ENCODE measurements around the gene RASIP1.
A peak's percentile ranks its signal among the peaks of the same experiment; 100 is the strongest.

Gene RASIP1

DNA sequence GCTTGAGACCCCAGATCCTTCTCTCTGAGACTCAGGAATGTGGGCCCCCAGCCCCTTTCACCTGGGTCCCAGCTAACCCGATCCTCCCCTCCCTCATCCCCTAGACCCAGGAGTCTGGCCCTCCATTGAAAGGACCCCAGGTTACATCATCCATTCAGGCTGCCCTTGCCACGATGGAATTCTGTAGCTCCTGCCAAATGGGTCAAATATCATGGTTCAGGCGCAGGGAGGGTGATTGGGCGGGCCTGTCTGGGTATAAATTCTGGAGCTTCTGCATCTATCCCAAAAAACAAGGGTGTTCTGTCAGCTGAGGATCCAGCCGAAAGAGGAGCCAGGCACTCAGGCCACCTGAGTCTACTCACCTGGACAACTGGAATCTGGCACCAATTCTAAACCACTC lies 15.4 kb upstream of the RASIP1 start:
- Histone ChIP-seq H3K36me3 (ENCODE audit: control insufficient read depth in 4 of 4, insufficient read depth in 4 of 4, low read length in 3 of 4) (no peaks in the 10 kb centered on the region), H3K4me3 (ENCODE audit: control insufficient read depth in 1 of 7, extremely low read depth in 1 of 7, insufficient read depth in 4 of 7, low read depth in 2 of 7, low read length in 6 of 7) (no peak overlapping the region), H3K27ac (ENCODE audit: insufficient read depth in 1 of 2, low read depth in 1 of 2, low read length in 2 of 2, poor library complexity in 1 of 2, severe bottlenecking in 2 of 2) (no peak overlapping the region), H3K4me1 (ENCODE audit: control extremely low read depth in 1 of 4, control insufficient read depth in 4 of 4, insufficient read depth in 4 of 4, low read length in 3 of 4) (peaks cover 0 to 30% (median 23%) of the 10 kb centered on the region in 4 experiments), H3K9me3 (ENCODE audit: control extremely low read depth in 1 of 5, control insufficient read depth in 4 of 5, insufficient read depth in 2 of 5, low read depth in 1 of 5, low read length in 4 of 5) (no peaks in the 10 kb centered on the region), H3K27me3 (replicated peaks in 2 of 5; ENCODE audit: control insufficient read depth in 4 of 5, insufficient read depth in 5 of 5, low read length in 4 of 5) (peaks cover 0 to 22% (median 7%) of the 10 kb centered on the region in 5 experiments)
- no peak for DNase-seq
- ChIA-PET CTCF (no interaction called here), POLR2A (no interaction called here)
- WGBS (ENCODE audit: insufficient coverage): 100% methylated on average over 4 of the region's 5 CpGs

GRCh38 chr19:48755084-48755641 lies 14.8 kb upstream of the RASIP1 start, which contains the start of gene FGF21:
Gene FGF21, plus strand, starts transcription at chr19:48755524. Its CDS starts 713 bp downstream, at chr19:48756237.
- POLR2A ChIA-PET: no interaction called here
- no peaks in the 10 kb centered on the region for H3K9me3 ChIP-seq (ENCODE audit: control extremely low read depth in 1 of 5, control insufficient read depth in 4 of 5, insufficient read depth in 2 of 5, low read depth in 1 of 5, low read length in 4 of 5)
- H3K36me3 ChIP-seq (ENCODE audit: control insufficient read depth in 4 of 4, insufficient read depth in 4 of 4, low read length in 3 of 4): peaks cover 0 to 3% (median under 1%) of the 10 kb centered on the region in 4 experiments
- peaks cover 0 to 25% (median 20%) of the 10 kb centered on the region in 4 experiments for H3K4me1 ChIP-seq (ENCODE audit: control extremely low read depth in 1 of 4, control insufficient read depth in 4 of 4, insufficient read depth in 4 of 4, low read length in 3 of 4)
- no peak for DNase-seq
- CTCF ChIA-PET: interaction anchor here (1.1 to 1.7 kb wide), 2 partner anchors 33 to 80 kb away, joined by 4 to 5 read pairs; no protein-coding TSS in a partner anchor
- peaks cover 0 to 22% (median 7%) of the 10 kb centered on the region in 5 experiments for H3K27me3 ChIP-seq (replicated peaks in 2 of 5; ENCODE audit: control insufficient read depth in 4 of 5, insufficient read depth in 5 of 5, low read length in 4 of 5)
- no peak within 1 kb of the TSS for H3K27ac ChIP-seq (ENCODE audit: insufficient read depth in 1 of 2, low read depth in 1 of 2, low read length in 2 of 2, poor library complexity in 1 of 2, severe bottlenecking in 2 of 2)
- H3K4me3 ChIP-seq (ENCODE audit: control insufficient read depth in 1 of 7, extremely low read depth in 1 of 7, insufficient read depth in 4 of 7, low read depth in 2 of 7, low read length in 6 of 7): no peak within 1 kb of the TSS
- 98% methylated on average over 4 of the region's 4 CpGs for WGBS (ENCODE audit: insufficient coverage)

DNA sequence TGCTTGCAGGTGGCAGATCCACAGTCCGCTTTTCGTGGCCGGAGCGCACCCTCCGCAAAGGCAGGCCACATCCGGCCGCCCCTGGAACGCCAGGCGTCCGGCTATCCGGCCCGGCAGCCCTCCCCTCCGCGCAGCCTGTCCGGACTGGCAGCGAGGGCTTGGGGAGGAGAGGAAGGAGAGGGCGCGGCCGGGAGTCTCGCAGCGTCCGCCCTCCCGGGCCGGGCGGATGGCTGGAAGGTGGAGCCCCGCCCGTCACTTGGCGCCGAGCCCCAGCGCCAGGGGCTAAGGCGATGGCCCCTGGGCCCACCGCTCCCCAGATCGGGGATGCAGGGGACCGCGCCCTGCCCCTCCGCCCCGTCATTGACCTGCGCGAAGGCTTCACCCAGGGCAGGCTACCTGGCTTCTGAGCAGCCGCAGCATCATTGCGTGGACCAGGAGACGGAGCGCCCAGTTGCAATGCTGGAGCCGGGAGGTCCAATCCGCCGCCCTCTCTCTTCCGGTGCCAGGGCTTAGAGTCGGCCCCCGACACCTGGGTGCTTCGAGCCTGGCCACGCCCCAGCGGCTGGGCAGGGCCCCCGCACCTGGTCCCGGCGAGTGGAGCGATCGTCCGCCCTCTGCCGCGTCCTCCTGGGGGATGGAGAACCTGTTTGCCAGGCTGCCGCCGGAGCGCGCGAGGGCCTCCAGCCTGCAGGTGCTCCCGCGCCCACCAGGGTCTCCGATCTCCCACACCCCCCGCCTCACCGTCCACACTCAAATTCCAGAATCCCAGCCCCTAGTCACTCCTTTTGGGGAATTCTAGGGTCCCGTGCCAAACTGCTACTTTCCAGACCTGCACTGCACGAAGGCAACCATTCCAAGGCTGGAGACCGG lies 12.3 kb upstream of the RASIP1 start, which contains the start of gene FUT1:
Gene FUT1, minus strand, starts transcription at position 146 of the 870 bp plus-strand sequence. CDS start 1,360 bp downstream, outside the sequence.
- no peaks in the 10 kb centered on the region for H3K9me3 ChIP-seq (ENCODE audit: control extremely low read depth in 1 of 5, control insufficient read depth in 4 of 5, insufficient read depth in 2 of 5, low read depth in 1 of 5, low read length in 4 of 5)
- H3K4me3 ChIP-seq (ENCODE audit: control insufficient read depth in 1 of 7, extremely low read depth in 1 of 7, insufficient read depth in 4 of 7, low read depth in 2 of 7, low read length in 6 of 7): peak within 1 kb of the TSS; percentile 9 to 81 (median 55)
- POLR2A ChIA-PET: no interaction called here
- CTCF ChIA-PET: interaction anchor here (1.0 kb wide), 1 partner anchor 89 kb away, joined by 3 read pairs; no protein-coding TSS in a partner anchor
- peaks cover 0 to 22% (median 11%) of the 10 kb centered on the region in 5 experiments for H3K27me3 ChIP-seq (replicated peaks in 2 of 5; ENCODE audit: control insufficient read depth in 4 of 5, insufficient read depth in 5 of 5, low read length in 4 of 5)
- DNase-seq: peak in 1 of 3 donors; percentile 46
- H3K27ac ChIP-seq (ENCODE audit: insufficient read depth in 1 of 2, low read depth in 1 of 2, low read length in 2 of 2, poor library complexity in 1 of 2, severe bottlenecking in 2 of 2): no peak within 1 kb of the TSS
- H3K36me3 ChIP-seq (ENCODE audit: control insufficient read depth in 4 of 4, insufficient read depth in 4 of 4, low read length in 3 of 4): peaks cover 0 to 6% (median 2%) of the 10 kb centered on the region in 4 experiments
- 1% methylated on average over 52 of the region's 73 CpGs for WGBS (ENCODE audit: insufficient coverage)
- peaks cover 0 to 25% (median 20%) of the 10 kb centered on the region in 4 experiments for H3K4me1 ChIP-seq (ENCODE audit: control extremely low read depth in 1 of 4, control insufficient read depth in 4 of 4, insufficient read depth in 4 of 4, low read length in 3 of 4)

GRCh38 chr19:48751845-48752495 lies 11.6 kb upstream of the RASIP1 start:
- Histone ChIP-seq H3K36me3 (ENCODE audit: control insufficient read depth in 4 of 4, insufficient read depth in 4 of 4, low read length in 3 of 4) (peaks cover 0 to 6% (median 2%) of the 10 kb centered on the region in 4 experiments), H3K4me1 (ENCODE audit: control extremely low read depth in 1 of 4, control insufficient read depth in 4 of 4, insufficient read depth in 4 of 4, low read length in 3 of 4) (peaks cover 0 to 25% (median 24%) of the 10 kb centered on the region in 4 experiments), H3K4me3 (ENCODE audit: control insufficient read depth in 1 of 7, extremely low read depth in 1 of 7, insufficient read depth in 4 of 7, low read depth in 2 of 7, low read length in 6 of 7) (peak overlapping the region in 6 of 7 experiments; percentile 40 to 81 (median 60)), H3K27me3 (replicated peaks in 2 of 5; ENCODE audit: control insufficient read depth in 4 of 5, insufficient read depth in 5 of 5, low read length in 4 of 5) (peaks cover 0 to 22% (median 11%) of the 10 kb centered on the region in 5 experiments), H3K9me3 (ENCODE audit: control extremely low read depth in 1 of 5, control insufficient read depth in 4 of 5, insufficient read depth in 2 of 5, low read depth in 1 of 5, low read length in 4 of 5) (no peaks in the 10 kb centered on the region), H3K27ac (ENCODE audit: insufficient read depth in 1 of 2, low read depth in 1 of 2, low read length in 2 of 2, poor library complexity in 1 of 2, severe bottlenecking in 2 of 2) (no peak overlapping the region)
- peak in 2 of 3 donors; percentile 64 to 74 for DNase-seq
- ChIA-PET CTCF (interaction anchor here (1.0 to 1.7 kb wide), 2 partner anchors 15 to 89 kb away, joined by 3 to 4 read pairs; no protein-coding TSS in a partner anchor), POLR2A (interaction anchor here (0.9 kb wide), 1 partner anchor 114 kb away, joined by 3 read pairs; no protein-coding TSS in a partner anchor)
- 37% methylated on average over 11 of the region's 20 CpGs for WGBS (ENCODE audit: insufficient coverage)

DNA sequence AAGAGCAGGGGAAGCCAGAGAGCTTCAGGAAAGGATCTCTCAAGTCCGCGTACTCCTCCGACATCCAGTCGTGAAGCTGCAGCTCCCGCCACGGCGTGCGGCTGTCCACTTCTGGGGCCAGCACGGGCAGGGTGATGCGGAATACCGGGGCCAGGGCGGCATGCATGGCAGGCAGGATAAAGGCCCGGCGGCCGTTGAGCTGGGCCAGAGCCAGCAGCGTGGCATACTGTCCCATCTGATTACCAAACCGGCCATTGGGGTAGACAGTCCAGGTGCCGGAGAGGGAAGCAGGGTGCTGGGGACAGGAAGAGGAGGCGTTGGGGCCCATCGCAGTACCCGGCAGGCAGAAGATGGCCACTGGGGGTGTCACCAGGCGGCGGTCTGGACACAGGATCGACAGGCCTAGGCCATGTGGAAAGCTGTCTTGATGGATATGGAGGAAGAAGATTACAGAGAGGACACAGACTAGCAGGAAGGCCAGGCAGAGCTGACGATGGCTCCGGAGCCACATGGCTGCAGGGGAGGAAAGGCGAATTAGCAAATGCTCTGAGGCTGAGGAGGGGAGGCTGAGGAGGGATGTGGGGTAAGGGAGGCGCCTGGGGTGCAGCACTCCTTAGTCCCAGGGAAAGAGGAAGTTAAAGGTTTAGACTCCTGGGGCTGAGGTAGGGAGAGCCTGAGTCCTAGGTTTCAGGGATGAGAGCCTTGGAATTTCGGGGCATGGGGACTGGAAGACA lies 10.5 kb upstream of the RASIP1 start:
- WGBS (ENCODE audit: insufficient coverage): 90% methylated on average over 26 of the region's 29 CpGs
- CTCF ChIA-PET: interaction anchor here (1.7 kb wide), 1 partner anchor 14 kb away, joined by 4 read pairs; no protein-coding TSS in a partner anchor
- no peak overlapping the region for H3K27ac ChIP-seq (ENCODE audit: insufficient read depth in 1 of 2, low read depth in 1 of 2, low read length in 2 of 2, poor library complexity in 1 of 2, severe bottlenecking in 2 of 2)
- POLR2A ChIA-PET: no interaction called here
- peaks cover 0 to 6% (median 2%) of the 10 kb centered on the region in 4 experiments for H3K36me3 ChIP-seq (ENCODE audit: control insufficient read depth in 4 of 4, insufficient read depth in 4 of 4, low read length in 3 of 4)
- peaks cover 0 to 33% (median 26%) of the 10 kb centered on the region in 4 experiments for H3K4me1 ChIP-seq (ENCODE audit: control extremely low read depth in 1 of 4, control insufficient read depth in 4 of 4, insufficient read depth in 4 of 4, low read length in 3 of 4)
- DNase-seq: no peak
- H3K4me3 ChIP-seq (ENCODE audit: control insufficient read depth in 1 of 7, extremely low read depth in 1 of 7, insufficient read depth in 4 of 7, low read depth in 2 of 7, low read length in 6 of 7): no peak overlapping the region
- peaks cover 0 to 22% (median 11%) of the 10 kb centered on the region in 5 experiments for H3K27me3 ChIP-seq (replicated peaks in 2 of 5; ENCODE audit: control insufficient read depth in 4 of 5, insufficient read depth in 5 of 5, low read length in 4 of 5)
- H3K9me3 ChIP-seq (ENCODE audit: control extremely low read depth in 1 of 5, control insufficient read depth in 4 of 5, insufficient read depth in 2 of 5, low read depth in 1 of 5, low read length in 4 of 5): no peaks in the 10 kb centered on the region

GRCh38 chr19:48750351-48750750 lies 9.9 kb upstream of the RASIP1 start:
- ChIA-PET CTCF (no interaction called here), POLR2A (no interaction called here)
- 98% methylated on average over 31 of the region's 31 CpGs for WGBS (ENCODE audit: insufficient coverage)
- Histone ChIP-seq H3K36me3 (ENCODE audit: control insufficient read depth in 4 of 4, insufficient read depth in 4 of 4, low read length in 3 of 4) (peaks cover 0 to 6% (median 2%) of the 10 kb centered on the region in 4 experiments), H3K4me1 (ENCODE audit: control extremely low read depth in 1 of 4, control insufficient read depth in 4 of 4, insufficient read depth in 4 of 4, low read length in 3 of 4) (peaks cover 0 to 37% (median 27%) of the 10 kb centered on the region in 4 experiments), H3K9me3 (ENCODE audit: control extremely low read depth in 1 of 5, control insufficient read depth in 4 of 5, insufficient read depth in 2 of 5, low read depth in 1 of 5, low read length in 4 of 5) (no peaks in the 10 kb centered on the region), H3K27ac (ENCODE audit: insufficient read depth in 1 of 2, low read depth in 1 of 2, low read length in 2 of 2, poor library complexity in 1 of 2, severe bottlenecking in 2 of 2) (no peak overlapping the region), H3K4me3 (ENCODE audit: control insufficient read depth in 1 of 7, extremely low read depth in 1 of 7, insufficient read depth in 4 of 7, low read depth in 2 of 7, low read length in 6 of 7) (no peak overlapping the region), H3K27me3 (replicated peaks in 2 of 5; ENCODE audit: control insufficient read depth in 4 of 5, insufficient read depth in 5 of 5, low read length in 4 of 5) (peaks cover 0 to 22% (median 15%) of the 10 kb centered on the region in 5 experiments)
- no peak for DNase-seq

Data from common myeloid progenitor, CD34-positive (primary cell).